Measurements from ENCODE around the gene LOXL4. TPM values are rescaled to one million over a fixed set of nuclear protein-coding genes. Genes with fewer than 3 reads are reported as not detected.

LOXL4 gene
- total RNA-seq, 1 donor from 2014 or later, result not detected

DNA sequence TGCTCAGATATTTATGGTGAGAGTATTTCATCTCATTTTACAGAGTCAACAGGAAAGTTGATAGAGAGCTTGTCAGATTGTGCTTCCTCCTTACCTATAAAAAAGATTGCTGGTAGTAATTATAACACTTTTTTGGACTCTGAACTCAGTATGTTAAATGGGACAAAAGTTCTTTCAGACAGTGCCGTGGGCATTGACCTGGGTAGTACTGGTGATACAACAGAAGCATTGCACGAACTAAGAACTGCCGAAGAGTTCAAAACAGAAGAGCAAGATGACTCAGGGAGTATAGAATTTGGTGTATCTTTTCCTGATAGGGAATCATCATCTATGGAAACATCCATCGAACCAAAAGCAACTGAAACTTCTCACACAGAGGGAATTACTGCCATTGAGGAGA lies 58.6 kb downstream of the LOXL4 start:
- Mint-ChIP-seq H3K36me3 (ENCODE audit: low read depth) (peaks cover 38% of the 10 kb centered on the region), H3K27me3 (ENCODE audit: insufficient read depth) (no peaks in the 10 kb centered on the region), H3K27ac (no peak overlapping the region), H3K4me1 (ENCODE audit: low read depth) (peaks cover 6% of the 10 kb centered on the region), H3K4me3 (no peak overlapping the region), H3K9me3 (no peaks in the 10 kb centered on the region)
- no peak for DNase-seq (ENCODE audit: low spot score)
- intact Hi-C loops (cut with micrococcal nuclease), result no loop called here

DNA sequence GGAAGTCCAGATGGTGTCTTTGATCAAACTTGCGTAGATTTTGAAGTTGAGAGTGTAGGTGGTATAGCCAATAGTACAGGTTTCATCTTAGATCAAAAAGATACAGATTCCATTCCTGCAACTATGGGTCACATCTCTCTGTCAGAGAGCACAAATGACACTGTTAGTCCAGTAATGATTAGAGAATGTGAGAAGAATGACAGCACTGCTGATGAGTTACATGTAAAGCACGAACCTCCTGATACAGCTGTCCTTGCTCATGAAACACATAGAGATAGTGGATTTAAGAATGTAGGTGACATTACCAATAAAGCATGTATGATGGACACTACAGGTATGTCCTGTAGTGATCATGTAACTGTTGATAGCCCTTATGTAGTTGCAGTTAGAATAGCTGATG lies 59.1 kb downstream of the LOXL4 start:
- no peak for DNase-seq (ENCODE audit: low spot score)
- Mint-ChIP-seq H3K36me3 (ENCODE audit: low read depth) (peaks cover 37% of the 10 kb centered on the region), H3K27me3 (ENCODE audit: insufficient read depth) (no peaks in the 10 kb centered on the region), H3K4me1 (ENCODE audit: low read depth) (peaks cover 6% of the 10 kb centered on the region), H3K27ac (no peak overlapping the region), H3K4me3 (no peak overlapping the region), H3K9me3 (no peaks in the 10 kb centered on the region)
- intact Hi-C loops (cut with micrococcal nuclease), result no loop called here

DNA sequence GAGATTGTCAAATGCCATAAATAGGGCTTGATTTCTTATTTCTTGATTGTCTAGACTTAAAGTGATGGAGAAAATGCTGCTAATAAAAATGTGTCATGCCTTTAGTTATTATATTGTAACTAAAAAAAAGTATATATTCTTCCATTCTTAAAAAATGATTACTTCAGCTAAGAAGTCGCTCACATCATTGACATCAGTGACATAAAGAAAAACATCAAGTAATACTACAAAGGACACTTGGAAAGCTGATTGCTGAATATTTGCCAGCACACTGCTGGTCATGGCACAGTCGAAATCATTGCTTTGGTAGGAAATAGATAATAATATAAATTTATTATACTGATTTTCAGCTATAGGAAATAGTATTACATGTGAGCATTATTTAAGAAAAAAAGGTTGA lies 62.6 kb downstream of the LOXL4 start:
- H3K27ac Mint-ChIP-seq, result no peak overlapping the region
- H3K36me3 Mint-ChIP-seq (ENCODE audit: low read depth), result peaks cover 20% of the 10 kb centered on the region
- H3K27me3 Mint-ChIP-seq (ENCODE audit: insufficient read depth), result no peaks in the 10 kb centered on the region
- no peaks in the 10 kb centered on the region for H3K9me3 Mint-ChIP-seq
- H3K4me1 Mint-ChIP-seq (ENCODE audit: low read depth), result peaks cover 11% of the 10 kb centered on the region
- H3K4me3 Mint-ChIP-seq, result no peak overlapping the region
- DNase-seq (ENCODE audit: low spot score), result no peak
- intact Hi-C loops (cut with micrococcal nuclease), result no loop called here

DNA sequence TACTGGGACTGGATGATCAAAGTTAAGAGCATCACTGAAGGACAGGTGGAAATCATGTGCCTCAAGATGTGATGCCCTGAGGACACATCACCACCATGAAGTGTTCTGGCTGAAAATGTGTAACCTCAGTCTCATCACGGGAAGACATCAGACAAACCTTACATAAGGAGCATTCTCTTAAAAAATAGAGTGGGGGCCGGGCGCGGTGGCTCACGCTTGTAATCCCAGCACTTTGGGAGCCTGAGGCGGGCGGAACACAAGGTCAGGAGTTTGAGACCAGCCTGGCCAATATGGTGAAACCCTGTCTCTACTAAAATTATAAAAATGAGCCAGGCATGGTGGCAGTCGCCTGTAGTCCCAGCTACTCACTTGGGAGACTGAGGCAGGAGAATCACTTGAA lies 65.6 kb downstream of the LOXL4 start:
- Mint-ChIP-seq H3K4me3 (no peak overlapping the region), H3K9me3 (no peaks in the 10 kb centered on the region), H3K36me3 (ENCODE audit: low read depth) (peaks cover 6% of the 10 kb centered on the region), H3K4me1 (ENCODE audit: low read depth) (peaks cover 11% of the 10 kb centered on the region), H3K27me3 (ENCODE audit: insufficient read depth) (no peaks in the 10 kb centered on the region), H3K27ac (no peak overlapping the region)
- intact Hi-C loops (cut with micrococcal nuclease), result no loop called here
- DNase-seq (ENCODE audit: low spot score), result no peak

DNA sequence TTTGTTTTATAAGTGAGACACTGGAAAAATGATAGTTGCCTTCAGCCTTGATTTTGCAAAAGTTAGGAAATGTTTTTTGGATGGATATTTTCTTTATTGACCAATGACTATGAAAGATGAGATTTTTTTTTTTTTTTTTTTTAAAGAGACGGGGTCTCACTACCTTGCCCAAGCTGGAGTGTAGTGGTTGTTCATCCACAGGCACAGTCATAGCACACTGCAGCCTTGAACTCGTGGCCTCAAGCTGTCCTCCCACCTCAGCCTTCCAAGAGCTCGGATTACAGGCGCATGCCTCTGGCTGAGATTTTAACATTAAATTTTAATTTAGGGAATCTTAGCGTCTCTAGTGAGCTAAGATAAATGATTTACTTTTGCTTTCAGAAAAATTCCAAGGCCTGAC lies 66.2 kb downstream of the LOXL4 start:
- Mint-ChIP-seq H3K27ac (no peak overlapping the region), H3K4me3 (no peak overlapping the region), H3K4me1 (ENCODE audit: low read depth) (peaks cover 6% of the 10 kb centered on the region), H3K36me3 (ENCODE audit: low read depth) (peaks cover 5% of the 10 kb centered on the region), H3K27me3 (ENCODE audit: insufficient read depth) (no peaks in the 10 kb centered on the region), H3K9me3 (no peaks in the 10 kb centered on the region)
- intact Hi-C loops (cut with micrococcal nuclease), result no loop called here
- DNase-seq (ENCODE audit: low spot score), result no peak

Other genes starting within 250 kb of the LOXL4 start
- not detected in 2 replicates for gene CRTAC1, start 237.6 kb downstream of the LOXL4 start, total RNA-seq
- gene R3HCC1L, start 133.5 kb downstream of the LOXL4 start, total RNA-seq, result 20.0 and 20.1 TPM in 2 replicates
- gene PYROXD2, start 147.0 kb upstream of the LOXL4 start, total RNA-seq, result 2.8 and 2.9 TPM in 2 replicates
- 56.1 and 63.1 TPM in 2 replicates for gene HPS1, start 178.7 kb upstream of the LOXL4 start, total RNA-seq